HepG2 (cell line): ENCODE measurements around the gene GSKIP. TPM values are rescaled to one million over a fixed set of nuclear protein-coding genes. Genes with fewer than 3 reads are reported as not detected.
A peak's percentile ranks its signal among the peaks of the same experiment; 100 is the strongest.

ENCODE experiments used
- ATAC-seq: fragments of 200-7000 bp; cut with Tn5 transposase; 3 replicates; pipeline ENCODE4 v1.9.1; 2020; ENCODE audit warnings: mild to moderate bottlenecking, moderate library complexity
- BruUV-seq: library from RNA; stranded (reverse); fragments of 400-500 nt; replicated peaks from 2 replicates; lab custom pipeline; 2021; lab: Mats Ljungman, UMichigan
- CTCF ChIA-PET: fragments of 300-600 bp; formaldehyde crosslinking; extraction: SDS; loops from one replicate; lab custom pipeline; 2021; ENCODE audit warnings: low total read pairs, inconsistent platforms, low intra/inter-chr PET ratio; lab: Yijun Ruan, JAX
- POLR2A ChIA-PET: fragments of 350-600 bp; sonication (Branson Sonifier 250); formaldehyde crosslinking; loops from one replicate; lab custom pipeline; 2020; ENCODE audit warnings: antibody characterized with exemption, inconsistent platforms; lab: Yijun Ruan, JAX
- DNase-seq: peaks from one replicate; pipeline ENCODE4 v3.0.0-alpha.2; 2015; ENCODE audit warnings: low spot score
- FAIRE-seq: peaks from 3 replicates; lab custom pipeline; 2011; peaks lifted over from hg19 to GRCh38; lab: Jason Lieb, UNC
- H2AFZ ChIP-seq: one replicate; pipeline ENCODE4 v1.6.1; 2011; ENCODE audit warnings: low read length, inconsistent platforms
- H3K27ac ChIP-seq: fragments of 300-600 bp; 3 replicates; pipeline ENCODE4 v1.8.0; 2011; ENCODE audit warnings: mixed run types, mild to moderate bottlenecking, mixed read lengths, low read length, inconsistent platforms; ENCODE audit not compliant: insufficient read depth; ENCODE audit errors: extremely low read length
- H3K27me3 ChIP-seq, 2 experiments: fragments of 200-600 bp in 1 of 2; 2 replicates in 1 of 2; 3 replicates in 1 of 2; pipeline versions ENCODE4 v1.6.0 to v1.8.0; 2011; ENCODE audit warnings: low read length in 2 of 2, mild to moderate bottlenecking in 2 of 2, moderate library complexity in 2 of 2, inconsistent platforms in 1 of 2; ENCODE audit not compliant: insufficient read depth in 2 of 2, control insufficient read depth in 1 of 2
- H3K36me3 ChIP-seq, 2 experiments: fragments of 200-600 bp in 1 of 2; replicated peaks in 1 of 2; 2 replicates in 1 of 2; 3 replicates in 1 of 2; pipeline versions ENCODE4 v1.5.1 to v1.8.0; 2011; ENCODE audit warnings: low read length in 2 of 2, inconsistent platforms in 1 of 2; ENCODE audit not compliant: insufficient read depth in 2 of 2, control insufficient read depth in 1 of 2
- H3K4me1 ChIP-seq: 2 replicates; pipeline ENCODE4 v1.5.1; 2012; ENCODE audit warnings: low read length, inconsistent platforms; ENCODE audit not compliant: insufficient read depth
- H3K4me2 ChIP-seq: 2 replicates; pipeline ENCODE4 v1.6.0; 2011; ENCODE audit warnings: low read depth, low read length, inconsistent platforms
- H3K4me3 ChIP-seq, 3 experiments: fragments of 200-600 bp in 1 of 3; sonication (generic), shearing (Covaris generic) in 1 of 3; replicated peaks in 1 of 3; 2 replicates each; pipeline ENCODE4 v1.5.1; 2011 to 2016; ENCODE audit warnings: low read length in 3 of 3, inconsistent platforms in 2 of 3, low read depth in 2 of 3, mild to moderate bottlenecking in 2 of 3, control low read depth in 1 of 3, mixed read lengths in 1 of 3; ENCODE audit not compliant: insufficient read depth in 1 of 3
- H3K79me2 ChIP-seq: one replicate; pipeline ENCODE4 v1.6.1; 2011; ENCODE audit warnings: low read length, inconsistent platforms; ENCODE audit not compliant: insufficient read depth
- H3K9ac ChIP-seq: 2 replicates; pipeline ENCODE4 v1.6.0; 2011; ENCODE audit warnings: mild to moderate bottlenecking, low read depth, low read length, inconsistent platforms; ENCODE audit not compliant: insufficient read depth
- H3K9me3 ChIP-seq: 2 replicates; pipeline ENCODE4 v1.5.1; 2012; ENCODE audit warnings: mild to moderate bottlenecking, low read length
- H4K20me1 ChIP-seq: 2 replicates; pipeline ENCODE4 v1.6.0; 2011; ENCODE audit warnings: inconsistent platforms, mild to moderate bottlenecking, low read length, moderate library complexity; ENCODE audit not compliant: insufficient read depth
- ARID4A ChIP-seq: sonication (generic); formaldehyde crosslinking; IDR thresholded peaks from 2 replicates; pipeline ENCODE4 v1.5.0; 2020; ENCODE audit warnings: mild to moderate bottlenecking, missing genetic modification reagents, borderline replicate concordance
- GABPA ChIP-seq, 2 experiments: IDR thresholded peaks; 2 replicates each; pipeline ENCODE4 v1.6.1; 2011 to 2016; ENCODE audit warnings: low read depth in 2 of 2, low read length in 1 of 2, missing biosample characterization in 1 of 2, missing genetic modification characterization in 1 of 2
- HDAC2 ChIP-seq: sonication (generic); formaldehyde crosslinking; IDR thresholded peaks from 2 replicates; pipeline ENCODE4 v1.4.0; 2020; ENCODE audit warnings: missing genetic modification reagents
- KDM3A ChIP-seq: IDR thresholded peaks from 2 replicates; pipeline ENCODE4 v1.6.1; 2018; ENCODE audit warnings: low read depth, missing compliant biosample characterization
- NKX3-1 ChIP-seq: sonication (generic); formaldehyde crosslinking; IDR thresholded peaks from 2 replicates; pipeline ENCODE4 v1.5.0; 2020; ENCODE audit warnings: missing genetic modification reagents
- PBX3 ChIP-seq: sonication (generic); formaldehyde crosslinking; IDR thresholded peaks from 2 replicates; pipeline ENCODE4 v1.8.1; 2023; ENCODE audit warnings: missing genetic modification reagents, inconsistent platforms, borderline replicate concordance
- PCBP1 ChIP-seq: fragments of 200-400 bp; formaldehyde crosslinking; IDR thresholded peaks from 2 replicates; pipeline ENCODE4 v1.6.1; 2017; ENCODE audit warnings: mild to moderate bottlenecking, low read depth, low read length, borderline replicate concordance
- SATB2 ChIP-seq: sonication (generic); formaldehyde crosslinking; IDR thresholded peaks from 2 replicates; pipeline ENCODE4 v1.5.0; 2020; ENCODE audit warnings: missing genetic modification reagents
- SMYD3 ChIP-seq: sonication (generic); formaldehyde crosslinking; IDR thresholded peaks from 2 replicates; pipeline ENCODE4 v1.8.1; 2023; ENCODE audit warnings: mild to moderate bottlenecking, missing genetic modification reagents
- SP4 ChIP-seq: sonication (generic); formaldehyde crosslinking; IDR thresholded peaks from 2 replicates; pipeline ENCODE4 v1.8.1; 2023; ENCODE audit warnings: mild to moderate bottlenecking, missing genetic modification reagents
- STAT5B ChIP-seq: sonication (generic); formaldehyde crosslinking; IDR thresholded peaks from 2 replicates; pipeline ENCODE4 v1.4.0; 2020; ENCODE audit warnings: missing genetic modification reagents
- ZBTB25 ChIP-seq: IDR thresholded peaks from 2 replicates; pipeline ENCODE4 v1.6.1; 2018; ENCODE audit warnings: missing genetic modification reagents
- ZBTB33 ChIP-seq: sonication (generic); formaldehyde crosslinking; IDR thresholded peaks from 2 replicates; pipeline ENCODE4 v1.4.0; 2020; ENCODE audit warnings: missing genetic modification reagents
- ZNF367 ChIP-seq: sonication (generic); formaldehyde crosslinking; IDR thresholded peaks from 2 replicates; pipeline ENCODE4 v1.4.0; 2020; ENCODE audit warnings: missing genetic modification reagents, borderline replicate concordance
- ZNF501 ChIP-seq: sonication (generic); formaldehyde crosslinking; IDR thresholded peaks from 2 replicates; pipeline ENCODE4 v1.5.1; 2020; ENCODE audit warnings: mild to moderate bottlenecking, moderate library complexity, missing genetic modification reagents
- ZNF7 ChIP-seq: IDR thresholded peaks from 2 replicates; pipeline ENCODE4 v1.6.1; 2016; ENCODE audit warnings: missing biosample characterization, missing genetic modification reagents
- WGBS: methylation state at CpG from one replicate; pipeline ENCODE4 v1.1.6; 2017; ENCODE audit warnings: low lambda C conversion rate; 5-methylcytosine and 5-hydroxymethylcytosine counted together
- in situ Hi-C: cut with HindIII; loops from 2 replicates; pipeline ENCODE4 v1.10.0; 2017; ENCODE audit warnings: low pct_unique_long_range_greater_than_20kb; ENCODE audit not compliant: extremely low pct_ligation_motif_present
- intact Hi-C: fragments of 100-400 bp; cut with micrococcal nuclease; formaldehyde crosslinking; loops from one replicate; pipeline ENCODE4 v1.10.0; 2022; ENCODE audit not compliant: unreplicated experiment
- polyA plus RNA-seq, 8 experiments: library from polyadenylated mRNA; depleted of rRNA in 3 of 8; stranded (reverse) in 7 of 8; unstranded in 1 of 8; fragments of >200 nt; fragmentation: Illumina TruSeq in 4 of 8; extraction: Trizol in 4 of 8; gene quantifications; 2 replicates each; pipeline versions ENCODE4 v1.2.1 to v1.2.3, GENCODE V29; 2011 to 2016; ENCODE audit warnings: low read depth in 4 of 8, missing spikeins in 1 of 8, mixed read lengths in 1 of 8; ENCODE audit not compliant: insufficient read depth in 1 of 8
- total RNA-seq, 5 experiments: library from RNA; depleted of rRNA; stranded (reverse); fragments of >200 nt; fragmentation: Illumina TruSeq; extraction: Trizol; gene quantifications; 2 replicates each; pipeline ENCODE4 v1.2.3, GENCODE V29; 2016; ENCODE audit warnings: low read depth in 1 of 5

Gene GSKIP
- total and polyA plus RNA-seq, 2 of the 13 experiments (the other 11 are each of a cell fraction or from before 2014, with no cell fraction given): 12.5 to 27.3 TPM

GRCh38 chr14:96408608-96409007, 45.3 kb downstream of the GSKIP start:
- intact Hi-C loops (no loop called here), in situ Hi-C loops (no loop called here)
- ATAC-seq (no peak), DNase-seq (no peak), FAIRE-seq (no peak)
- Histone ChIP-seq H3K27me3 (no peaks in the 10 kb centered on the region; a peak in 1 of 5 replicates), H3K4me2 (0 out of 2 replicates have a peak overlapping the region, but pooled peaks have one; percentile 14), H3K36me3 (no peaks in the 10 kb centered on the region), H3K9me3 (no peaks in the 10 kb centered on the region), H3K79me2 (no peaks in the 10 kb centered on the region), H4K20me1 (no peaks in the 10 kb centered on the region), H2AFZ (no peak overlapping the region), H3K27ac (no peak overlapping the region), H3K9ac (no peak overlapping the region), H3K4me1 (peaks cover 24% of the 10 kb centered on the region), H3K4me3 (no peak overlapping the region)
- ChIA-PET CTCF (no interaction called here), POLR2A (no interaction called here)
- BruUV-seq: no TSS peak
- WGBS: 57% methylated on average over 12 of the region's 12 CpGs
- TF ChIP-seq KDM3A (CRISPR knock-in tag) (no peak), GABPA (IDR thresholded peaks at IDR 0.05; ENCODE audit: low read depth, low read length) (no peak), GABPA (CRISPR knock-in tag; IDR thresholded peaks at IDR 0.05; ENCODE audit: low read depth) (no peak), SMYD3 (CRISPR knock-in tag) (no peak), ZNF501 (CRISPR knock-in tag) (no peak), PCBP1 (no peak), PBX3 (CRISPR knock-in tag) (no peak), ARID4A (no peak), ZNF7 (CRISPR knock-in tag) (no peak), SATB2 (CRISPR knock-in tag) (no peak), HDAC2 (CRISPR knock-in tag) (no peak), NKX3-1 (no peak), ZBTB25 (no peak), ZBTB33 (no peak), ZNF367 (CRISPR knock-in tag) (no peak), SP4 (CRISPR knock-in tag) (no peak), STAT5B (CRISPR knock-in tag) (no peak)
